Stimulated activated naive B cell treated with anti-CD40 and anti-IgM and Interleukin-4, amounts not matched to agents 10 μg/mL and 1 μg/mL and 100 μg/mL, for 72 hours (primary cell): ENCODE measurements around the gene GALNT9.
"Not testable (repeated sequence)": the region's sequence is repeated elsewhere in the genome, so short reads cannot be mapped to it uniquely, and the experiment has no call there.

Source experiments
- ATAC-seq, 2 donors: fragments of 150-1000 bp; cut with Tn5 transposase; replicated peaks; 2 replicates each; pipeline ENCODE4 v1.10.0; 2021; ENCODE audit warnings: moderate library complexity in 1 of 2
- DNase-seq: peaks from one replicate; pipeline ENCODE4 v3.0.0; 2021
- H3K27ac Mint-ChIP-seq: one replicate; pipeline ENCODE4 v1.8.0; 2022; ENCODE audit warnings: mild to moderate bottlenecking, mixed read lengths
- H3K27me3 Mint-ChIP-seq, 2 donors: one replicate each; pipeline ENCODE4 v1.8.0; 2022; ENCODE audit warnings: mixed read lengths in 2 of 2
- H3K36me3 Mint-ChIP-seq, 2 donors: one replicate each; pipeline ENCODE4 v1.8.0; 2022; ENCODE audit warnings: mixed read lengths in 2 of 2, mild to moderate bottlenecking in 1 of 2
- H3K4me1 Mint-ChIP-seq, 2 donors: one replicate each; pipeline ENCODE4 v1.8.0; 2022; ENCODE audit warnings: mixed read lengths in 2 of 2, mild to moderate bottlenecking in 1 of 2
- H3K4me3 Mint-ChIP-seq, 2 donors: one replicate each; pipeline ENCODE4 v1.8.0; 2022; ENCODE audit warnings: mild to moderate bottlenecking in 2 of 2, mixed read lengths in 2 of 2, moderate library complexity in 1 of 2
- H3K9me3 Mint-ChIP-seq, 2 donors: one replicate each; pipeline ENCODE4 v1.8.0; 2022; ENCODE audit warnings: mixed read lengths in 2 of 2, mild to moderate bottlenecking in 1 of 2

GALNT9 gene

DNA sequence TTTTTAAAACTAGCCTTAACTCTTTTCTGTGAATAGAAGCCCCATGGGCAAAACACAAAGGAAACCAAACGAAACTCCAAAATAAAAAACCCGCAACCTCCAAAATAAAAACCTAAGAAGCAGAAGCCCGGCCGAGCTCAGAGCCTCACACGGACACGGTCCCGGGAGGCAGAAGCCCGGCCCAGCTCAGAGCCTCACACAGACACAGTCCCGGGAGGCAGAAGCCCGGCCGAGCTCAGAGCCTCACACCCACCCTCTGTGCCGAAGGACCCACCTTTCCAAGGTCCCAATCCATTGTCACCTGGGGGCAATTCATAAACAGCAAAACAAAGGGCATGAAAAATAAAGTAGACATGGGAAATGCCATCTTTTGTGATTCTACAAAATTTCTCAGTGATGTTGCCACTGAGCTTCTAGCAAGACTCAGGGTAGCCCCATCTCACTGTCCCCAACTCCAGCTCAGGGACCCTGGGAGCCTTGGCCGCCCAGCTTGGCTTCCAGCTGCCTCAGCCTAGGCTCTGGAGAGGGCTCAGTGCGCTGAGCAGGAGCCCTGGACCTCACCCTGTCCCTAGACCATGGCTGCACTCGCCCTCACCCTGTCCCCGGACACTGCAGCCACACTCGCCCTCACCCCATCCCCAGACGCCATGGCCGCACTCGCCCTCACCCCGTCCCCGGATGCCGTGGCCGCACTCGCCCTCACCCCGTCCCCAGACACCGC is 82.2 kb downstream of the GALNT9 start:
- no peak for DNase-seq

DNA sequence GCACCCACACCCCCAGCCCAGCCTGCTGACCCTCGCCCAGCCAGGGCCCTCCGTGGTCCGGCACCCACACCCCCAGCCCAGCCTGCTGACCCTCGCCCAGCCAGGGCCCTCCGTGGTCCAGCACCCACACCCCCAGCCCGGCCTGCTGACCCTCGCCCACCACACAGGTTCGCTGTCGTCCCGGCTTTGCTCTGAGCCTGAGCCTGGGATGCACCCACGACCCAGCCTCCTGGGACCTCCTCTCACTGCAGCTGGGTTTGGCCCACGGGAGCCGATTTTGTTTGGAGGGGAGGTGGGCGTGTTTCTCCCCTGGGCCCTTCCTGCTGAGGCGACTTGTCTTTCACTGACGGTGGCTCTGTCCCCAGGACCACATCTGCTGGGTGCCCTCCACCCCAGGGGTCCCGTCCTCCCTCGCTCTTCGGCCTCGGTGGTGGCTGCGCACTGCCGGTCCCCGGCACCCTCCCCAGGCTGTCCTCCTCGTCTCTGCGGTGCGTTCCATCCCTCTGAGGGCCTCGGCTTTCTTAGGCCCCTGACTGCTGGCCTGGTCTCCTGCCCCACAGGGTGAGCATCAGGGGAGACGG is 83.8 kb downstream of the GALNT9 start:
- Mint-ChIP-seq H3K36me3 (no peaks in the 10 kb centered on the region), H3K27me3 (peaks cover 16 to 21% of the 10 kb centered on the region in 2 donors), H3K9me3 (no peaks in the 10 kb centered on the region), H3K4me3 (no peak overlapping the region), H3K4me1 (peaks cover 5 to 7% of the 10 kb centered on the region in 2 donors), H3K27ac (no peak overlapping the region)
- ATAC-seq (no peak), DNase-seq (no peak)

More for the DNA sequence above, 82.2 kb downstream of the GALNT9 start:
- Mint-ChIP-seq H3K4me1 (peaks cover 5 to 7% of the 10 kb centered on the region in 2 donors), H3K36me3 (no peaks in the 10 kb centered on the region), H3K9me3 (no peaks in the 10 kb centered on the region), H3K27ac (no peak overlapping the region), H3K27me3 (peaks cover 18 to 21% of the 10 kb centered on the region in 2 donors), H3K4me3 (no peak overlapping the region)
- ATAC-seq: no peak

DNA sequence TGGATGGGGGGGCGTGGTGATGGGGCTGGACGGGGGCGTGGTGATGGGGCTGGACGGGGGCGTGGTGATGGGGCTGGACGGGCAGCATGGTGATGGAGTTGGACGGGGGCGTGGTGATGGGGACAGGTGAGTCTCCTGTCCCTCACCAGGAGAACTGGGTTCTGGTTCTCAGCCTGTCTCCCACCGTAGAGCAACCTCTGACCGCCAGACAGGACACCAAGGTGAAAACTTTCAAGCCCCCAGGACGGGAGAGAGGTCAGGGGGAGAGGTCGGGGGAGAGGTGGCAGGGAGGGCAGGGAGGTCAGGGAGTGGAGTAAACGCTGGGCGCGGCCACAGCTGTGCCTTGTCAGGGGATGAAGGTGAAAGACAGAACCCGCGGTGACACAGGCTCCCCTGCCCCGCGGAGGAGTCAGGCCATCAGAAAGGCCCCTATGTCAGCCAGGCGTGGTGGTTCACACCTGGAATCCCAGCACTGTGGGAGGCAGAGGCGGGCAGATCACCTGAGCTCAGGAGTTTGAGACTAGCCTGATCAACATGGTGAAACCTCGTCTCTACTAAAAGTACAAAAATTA is 84.6 kb downstream of the GALNT9 start:
- no peaks in the 10 kb centered on the region for H3K36me3 Mint-ChIP-seq
- no peak for DNase-seq
- ATAC-seq: no peak
- H3K9me3 Mint-ChIP-seq: no peaks in the 10 kb centered on the region
- H3K27ac Mint-ChIP-seq: no peak overlapping the region
- H3K4me3 Mint-ChIP-seq: no peak overlapping the region
- H3K27me3 Mint-ChIP-seq: peaks cover 14 to 17% of the 10 kb centered on the region in 2 donors
- peaks cover 5 to 7% of the 10 kb centered on the region in 2 donors for H3K4me1 Mint-ChIP-seq

DNA sequence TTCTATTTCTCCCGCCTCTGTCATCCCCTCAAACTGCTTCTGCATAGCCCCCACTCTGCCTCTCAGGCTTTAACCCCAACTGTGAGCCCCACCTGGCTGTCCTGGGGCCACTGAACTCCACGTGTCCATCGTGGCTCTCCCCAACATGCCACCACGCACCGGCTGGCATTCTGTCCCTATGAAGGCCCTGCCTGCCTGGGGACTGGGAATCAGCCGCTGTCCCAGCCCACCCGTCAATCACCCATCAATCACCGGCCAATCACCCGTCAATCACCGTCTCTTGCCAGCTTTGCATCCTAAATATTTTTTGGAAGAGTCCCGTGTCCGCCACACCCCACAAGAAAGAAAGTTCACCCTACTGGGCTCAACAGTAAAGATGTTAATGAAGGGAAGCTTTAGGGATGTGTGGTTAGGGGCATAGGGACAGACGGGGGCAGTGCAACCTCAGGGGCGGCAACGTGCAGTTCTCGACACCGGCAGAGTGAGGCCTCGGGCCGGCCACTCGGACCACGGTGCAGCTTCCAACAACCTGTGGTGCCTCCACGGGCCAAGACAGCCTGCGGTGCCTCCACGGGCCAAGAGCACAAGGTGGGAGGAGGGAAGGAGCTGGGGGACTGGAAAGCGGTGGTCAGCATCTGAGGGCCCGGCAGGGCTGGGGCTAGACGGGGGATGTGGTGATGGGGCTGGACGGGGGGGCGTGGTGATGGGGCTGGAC is 85.6 kb downstream of the GALNT9 start:
- ATAC-seq (no peak), DNase-seq (no peak)
- no peak overlapping the region for H3K27ac Mint-ChIP-seq
- H3K9me3 Mint-ChIP-seq: peaks cover 0 to 4% of the 10 kb centered on the region in 2 donors
- peaks cover 18 to 20% of the 10 kb centered on the region in 2 donors for H3K27me3 Mint-ChIP-seq
- H3K4me1 Mint-ChIP-seq: peaks cover 7 to 13% of the 10 kb centered on the region in 2 donors
- H3K4me3 Mint-ChIP-seq: no peak overlapping the region
- no peaks in the 10 kb centered on the region for H3K36me3 Mint-ChIP-seq

DNA sequence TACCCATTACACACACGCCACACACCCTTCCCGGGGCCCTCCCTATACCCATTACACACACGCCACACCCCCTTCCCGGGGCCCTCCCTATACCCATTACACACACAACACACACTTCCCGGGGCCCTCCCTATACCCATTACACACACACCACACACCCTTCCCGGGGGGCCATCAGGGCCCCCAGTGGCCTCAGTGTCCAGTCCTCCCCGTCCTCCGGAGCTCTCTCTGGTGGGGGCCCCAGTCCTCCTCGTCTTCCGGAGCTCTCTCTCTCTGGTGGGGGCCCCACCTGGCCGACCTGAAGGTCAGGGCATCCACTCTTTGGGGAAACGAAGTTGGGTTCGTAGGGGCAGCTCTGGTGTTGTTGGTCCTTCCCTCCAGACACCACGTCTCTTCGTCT is 86.2 kb downstream of the GALNT9 start:
- H3K36me3 Mint-ChIP-seq, H3K27ac Mint-ChIP-seq, DNase-seq, H3K4me3 Mint-ChIP-seq, H3K9me3 Mint-ChIP-seq, ATAC-seq: not testable (repeated sequence)
- H3K4me1 Mint-ChIP-seq: peaks cover 7 to 13% of the 10 kb centered on the region in 2 donors
- peaks cover 15 to 18% of the 10 kb centered on the region in 2 donors for H3K27me3 Mint-ChIP-seq

DNA sequence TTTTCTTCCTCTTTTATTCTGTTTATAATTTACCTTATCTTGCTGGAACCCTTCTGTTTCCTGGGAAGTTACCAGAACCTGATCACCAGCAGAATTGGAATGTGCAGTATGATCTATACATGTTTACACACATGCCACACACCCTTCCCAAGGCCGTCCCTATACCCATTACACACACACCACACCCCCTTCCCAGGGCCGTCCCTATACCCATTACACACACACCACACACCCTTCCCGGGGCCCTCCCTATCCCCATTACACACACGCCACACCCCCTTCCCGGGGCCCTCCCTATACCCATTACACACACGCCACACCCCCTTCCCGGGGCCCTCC is 88.8 kb downstream of the GALNT9 start:
- Mint-ChIP-seq H3K27ac (peak overlapping the region; percentile 56), H3K27me3 (peaks cover 8 to 19% of the 10 kb centered on the region in 2 donors), H3K4me1 (peaks cover 7 to 13% of the 10 kb centered on the region in 2 donors)
- H3K9me3 Mint-ChIP-seq, H3K36me3 Mint-ChIP-seq, DNase-seq, ATAC-seq, H3K4me3 Mint-ChIP-seq: not testable (repeated sequence)

DNA sequence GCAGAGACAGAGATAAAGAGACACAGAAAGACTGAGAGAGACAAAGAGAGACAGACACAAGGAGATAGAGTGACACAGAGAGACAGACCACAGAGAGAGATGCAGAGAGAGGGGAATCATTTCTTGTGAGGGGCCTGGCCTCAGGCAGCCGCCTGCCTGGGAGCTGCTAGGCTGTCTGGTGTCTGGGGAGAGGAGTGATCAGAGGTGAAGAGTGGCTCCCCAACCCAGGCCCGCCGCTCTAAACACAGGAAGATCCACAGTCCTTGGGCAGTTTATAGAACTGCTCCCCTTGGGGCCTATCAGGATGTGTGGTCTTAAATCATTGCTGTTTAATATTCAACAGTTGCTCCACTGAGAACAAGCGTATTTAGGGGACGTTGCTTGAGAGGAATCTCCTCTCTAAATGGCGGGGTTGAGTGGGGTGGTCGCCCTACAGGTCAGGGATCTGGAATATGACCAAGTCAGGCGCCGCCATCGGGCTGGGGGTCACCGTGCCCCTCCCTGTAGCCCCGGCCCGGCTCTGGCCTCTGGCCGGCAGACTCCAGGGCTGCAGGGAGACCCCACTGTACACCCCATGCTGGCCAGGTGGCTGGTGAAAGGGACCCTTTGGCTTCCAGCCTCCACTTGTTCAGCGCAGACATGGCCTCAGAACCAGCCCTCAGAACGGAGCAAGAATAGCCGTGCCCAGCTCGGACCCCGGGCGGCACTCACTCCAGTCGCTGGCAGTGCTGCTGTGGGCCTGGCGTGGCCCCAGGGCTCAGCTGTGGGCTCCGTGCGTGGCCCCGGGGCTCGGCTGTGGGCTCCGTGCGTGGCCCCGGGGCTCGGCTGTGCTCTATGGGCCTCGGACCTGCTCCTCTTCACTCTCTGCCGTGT is 89.4 kb downstream of the GALNT9 start:
- peaks cover 0 to 4% of the 10 kb centered on the region in 2 donors for H3K9me3 Mint-ChIP-seq
- DNase-seq (no peak), ATAC-seq (no peak)
- peaks cover 7 to 13% of the 10 kb centered on the region in 2 donors for H3K4me1 Mint-ChIP-seq
- no peaks in the 10 kb centered on the region for H3K36me3 Mint-ChIP-seq
- H3K27ac Mint-ChIP-seq: peak overlapping the region; percentile 73
- H3K4me3 Mint-ChIP-seq: no peak overlapping the region
- H3K27me3 Mint-ChIP-seq: peaks cover 11 to 19% of the 10 kb centered on the region in 2 donors

DNA sequence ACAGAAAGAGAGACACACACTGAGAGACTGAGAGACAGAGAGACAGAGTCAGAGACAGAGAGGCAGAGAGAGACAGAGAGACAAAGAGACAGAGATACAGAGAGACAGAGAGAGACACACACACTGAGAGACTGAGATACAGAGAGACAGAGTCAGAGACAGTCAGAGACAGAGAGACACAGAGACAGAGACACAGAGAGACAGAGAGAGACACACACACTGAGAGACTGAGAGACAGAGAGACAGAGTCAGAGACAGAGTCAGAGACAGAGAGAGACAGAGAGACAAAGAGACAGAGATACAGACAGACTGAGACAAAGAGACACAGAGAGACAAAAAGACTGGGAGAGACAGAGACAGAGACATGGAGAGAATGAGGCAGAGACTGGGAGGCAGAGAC is 90.0 kb downstream of the GALNT9 start:
- ATAC-seq: no peak
- Mint-ChIP-seq H3K4me1 (peaks cover 7 to 13% of the 10 kb centered on the region in 2 donors), H3K9me3 (peaks cover 0 to 4% of the 10 kb centered on the region in 2 donors), H3K27me3 (peaks cover 12 to 19% of the 10 kb centered on the region in 2 donors), H3K4me3 (no peak overlapping the region), H3K27ac (peak overlapping the region; percentile 73), H3K36me3 (no peaks in the 10 kb centered on the region)
- no peak for DNase-seq

DNA sequence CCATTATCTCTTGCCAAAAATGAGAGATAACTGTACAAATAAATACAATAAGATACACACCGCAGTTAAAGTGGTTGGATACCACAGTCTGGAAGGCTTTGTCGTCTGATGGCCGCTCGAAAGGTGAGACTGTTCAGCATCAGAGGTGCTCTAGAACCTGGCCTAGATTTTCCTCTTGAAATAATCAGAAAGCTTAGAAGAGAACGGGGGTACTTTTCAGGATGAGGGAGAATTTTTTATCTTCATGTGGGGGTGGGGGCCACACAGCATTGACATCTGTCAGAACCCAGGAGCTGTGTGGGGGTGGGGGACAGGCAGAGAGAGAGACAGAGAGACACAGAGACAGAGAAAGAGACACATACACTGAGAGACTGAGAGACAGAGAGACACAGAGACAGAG is 90.5 kb downstream of the GALNT9 start:
- ATAC-seq (no peak), DNase-seq (no peak)
- Mint-ChIP-seq H3K9me3 (peaks cover 0 to 4% of the 10 kb centered on the region in 2 donors), H3K4me3 (no peak overlapping the region), H3K4me1 (peaks cover 7 to 11% of the 10 kb centered on the region in 2 donors), H3K36me3 (no peaks in the 10 kb centered on the region), H3K27me3 (peaks cover 12 to 19% of the 10 kb centered on the region in 2 donors), H3K27ac (no peak overlapping the region)

DNA sequence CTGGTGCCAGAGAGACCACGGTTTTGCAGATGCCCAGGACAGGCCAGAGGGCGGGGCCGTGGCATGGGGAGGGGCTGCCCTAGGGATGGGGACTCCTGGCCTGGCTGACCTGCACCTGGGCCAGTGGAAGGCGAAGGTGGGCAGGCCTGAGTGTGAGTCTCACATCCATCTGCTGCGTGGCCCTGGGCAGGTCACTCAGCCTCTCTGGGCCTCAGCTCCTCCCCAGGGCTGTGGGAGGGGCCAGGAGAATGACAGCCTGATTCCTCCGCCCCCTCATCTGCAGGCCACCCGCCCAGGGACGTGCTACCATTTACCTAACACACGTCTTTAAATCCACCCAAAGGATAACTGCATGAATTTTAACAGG is 90.9 kb downstream of the GALNT9 start:
- Mint-ChIP-seq H3K36me3 (no peaks in the 10 kb centered on the region), H3K27ac (no peak overlapping the region), H3K4me1 (peaks cover 6 to 8% of the 10 kb centered on the region in 2 donors), H3K9me3 (peaks cover 0 to 4% of the 10 kb centered on the region in 2 donors), H3K27me3 (peaks cover 12 to 19% of the 10 kb centered on the region in 2 donors), H3K4me3 (no peak overlapping the region)
- DNase-seq: no peak
- peak in 1 of 2 donors; percentile 53 for ATAC-seq

DNA sequence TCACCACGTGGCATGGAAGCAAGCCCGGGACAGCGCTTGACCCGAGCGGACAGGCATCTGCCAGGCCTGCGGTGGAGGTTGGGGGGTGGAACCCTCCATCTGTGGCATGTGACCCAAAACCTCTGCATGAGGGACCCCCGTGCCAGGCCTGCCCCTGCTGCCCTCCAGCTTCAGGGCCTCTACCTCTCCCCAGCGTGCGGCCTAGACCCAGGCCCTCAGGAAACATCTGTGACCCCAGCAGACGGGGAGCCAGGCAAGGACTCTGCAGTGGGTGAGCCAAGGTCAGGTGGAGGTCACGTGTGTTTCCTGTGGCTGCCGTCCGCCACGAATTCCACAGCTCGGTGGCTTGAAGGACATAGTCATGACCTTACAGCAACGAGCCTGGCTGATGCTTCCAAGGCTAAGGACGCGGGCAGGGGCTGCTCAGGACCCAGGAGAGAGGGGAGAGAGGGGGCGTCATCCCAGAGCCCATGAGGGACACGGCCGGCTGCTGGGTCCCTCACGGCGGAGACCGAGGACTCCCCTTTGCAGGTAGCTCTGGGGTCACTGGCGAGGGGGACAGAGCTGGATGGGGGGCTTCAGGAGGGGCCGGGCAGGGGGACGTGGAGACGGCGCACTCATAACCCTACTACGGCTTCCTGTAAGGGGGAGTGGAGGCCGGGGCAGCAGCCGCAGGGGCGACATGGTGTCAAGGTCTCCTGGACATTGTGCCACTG is 91.5 kb downstream of the GALNT9 start:
- no peaks in the 10 kb centered on the region for H3K36me3 Mint-ChIP-seq
- peaks cover under 1 to 7% of the 10 kb centered on the region in 2 donors for H3K4me1 Mint-ChIP-seq
- no peak for ATAC-seq
- H3K4me3 Mint-ChIP-seq: no peak overlapping the region
- peaks cover 12 to 19% of the 10 kb centered on the region in 2 donors for H3K27me3 Mint-ChIP-seq
- no peak overlapping the region for H3K27ac Mint-ChIP-seq
- DNase-seq: no peak
- H3K9me3 Mint-ChIP-seq: peaks cover 0 to 4% of the 10 kb centered on the region in 2 donors

DNA sequence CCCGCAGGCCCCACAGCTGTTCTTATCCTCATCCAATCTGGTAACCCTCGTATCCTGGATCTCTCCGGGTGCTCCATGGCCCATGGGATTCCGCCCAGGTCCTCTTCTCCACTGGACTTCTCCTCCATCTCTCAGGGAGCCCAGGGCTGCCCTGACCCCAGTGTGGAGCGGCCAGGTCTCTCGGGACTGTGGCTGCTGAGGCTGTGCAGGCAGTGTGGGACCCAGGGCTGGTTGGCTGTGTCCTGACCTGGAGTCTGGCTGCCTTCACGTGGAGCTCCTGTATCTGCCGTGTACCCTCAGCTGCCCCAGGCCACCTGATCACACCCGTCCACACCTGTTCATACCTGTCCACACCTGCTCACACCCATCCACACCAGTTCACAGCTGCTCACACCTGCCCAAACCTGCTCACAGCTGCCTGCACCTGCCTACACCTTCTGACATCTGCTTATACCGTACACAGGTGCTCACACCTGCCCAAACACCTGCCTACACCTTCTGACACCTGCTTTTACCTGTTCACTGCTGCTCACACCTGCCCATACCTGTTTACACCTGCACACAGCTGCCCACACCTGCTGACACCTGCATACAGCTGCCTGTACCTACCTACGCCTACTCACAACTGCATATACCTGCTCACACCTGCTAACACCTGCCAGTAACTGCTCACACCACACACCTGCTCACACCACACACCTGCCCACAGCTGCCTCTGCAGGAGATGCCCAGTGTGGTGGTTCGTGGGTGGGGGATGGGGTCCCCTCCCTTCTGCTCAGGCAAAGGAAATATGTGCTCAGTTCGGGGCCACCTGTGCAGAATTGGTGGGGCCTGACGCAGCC is 92.2 kb downstream of the GALNT9 start:
- Mint-ChIP-seq H3K4me3 (no peak overlapping the region), H3K9me3 (peaks cover 0 to 4% of the 10 kb centered on the region in 2 donors), H3K27me3 (peaks cover 12 to 19% of the 10 kb centered on the region in 2 donors), H3K36me3 (no peaks in the 10 kb centered on the region), H3K4me1 (peaks cover 0 to 7% of the 10 kb centered on the region in 2 donors), H3K27ac (no peak overlapping the region)
- no peak for ATAC-seq
- DNase-seq: no peak
